ENCODE results near the gene ATP8B1.

DNA sequence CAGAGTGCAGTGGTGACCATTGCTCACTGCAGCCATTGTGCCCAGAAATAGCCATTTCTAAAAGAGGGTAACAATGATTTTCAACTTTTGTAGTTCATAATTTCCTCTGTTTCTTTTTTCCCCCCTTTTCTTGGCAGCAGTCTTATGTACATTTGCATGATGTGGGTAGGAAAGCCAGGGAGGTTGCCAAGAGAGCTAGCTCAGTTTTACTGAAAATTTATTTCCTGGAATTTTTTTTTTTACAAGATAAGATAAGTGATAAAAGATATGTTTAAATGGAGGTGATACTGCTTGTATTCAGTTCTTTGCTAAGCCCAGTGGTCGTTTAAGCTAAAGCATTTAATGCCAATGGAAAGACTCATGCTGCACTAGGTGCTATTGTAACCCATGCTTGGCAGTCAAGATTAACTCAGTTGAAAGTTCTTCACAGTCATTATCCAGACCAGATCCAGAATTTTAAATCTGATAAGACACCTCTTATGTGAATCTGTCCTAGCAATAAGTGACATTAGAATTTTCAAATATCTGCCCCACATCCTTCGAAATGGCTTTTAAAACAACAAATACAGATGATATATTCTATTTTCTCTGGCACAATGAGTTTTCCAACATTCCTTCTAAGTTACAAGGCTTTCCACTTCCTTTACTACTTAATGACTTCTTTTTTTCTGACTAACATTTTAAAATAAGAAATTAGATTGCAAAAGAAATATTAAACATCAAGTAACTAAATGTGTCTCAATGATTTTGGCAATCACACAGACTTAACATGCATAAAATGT, 4.4 kb upstream of the ATP8B1 start:
- TF ChIP-seq TOX (CRISPR knock-in tag; IDR thresholded peaks at IDR 0.05; ENCODE audit: borderline replicate concordance) = no peak
- no peak for TF ChIP-seq CSRNP3 (CRISPR knock-in tag; IDR thresholded peaks at IDR 0.05)
- TF ChIP-seq RARB (CRISPR knock-in tag; IDR thresholded peaks at IDR 0.05) = no peak
- no peak for TF ChIP-seq ZFP3 (CRISPR knock-in tag; IDR thresholded peaks at IDR 0.05)
- no peak for TF ChIP-seq ZNF565 (CRISPR knock-in tag; conservative IDR thresholded peaks at IDR 0.05; ENCODE audit: low read depth)
- peak; percentile 94 for TF ChIP-seq ISL1 (CRISPR knock-in tag; IDR thresholded peaks at IDR 0.05)
- no peak for TF ChIP-seq OSR1 (CRISPR knock-in tag; IDR thresholded peaks at IDR 0.05)
- no peak for TF ChIP-seq ZFP30 (CRISPR knock-in tag; IDR thresholded peaks at IDR 0.05)
- TF ChIP-seq, protein P1, sequence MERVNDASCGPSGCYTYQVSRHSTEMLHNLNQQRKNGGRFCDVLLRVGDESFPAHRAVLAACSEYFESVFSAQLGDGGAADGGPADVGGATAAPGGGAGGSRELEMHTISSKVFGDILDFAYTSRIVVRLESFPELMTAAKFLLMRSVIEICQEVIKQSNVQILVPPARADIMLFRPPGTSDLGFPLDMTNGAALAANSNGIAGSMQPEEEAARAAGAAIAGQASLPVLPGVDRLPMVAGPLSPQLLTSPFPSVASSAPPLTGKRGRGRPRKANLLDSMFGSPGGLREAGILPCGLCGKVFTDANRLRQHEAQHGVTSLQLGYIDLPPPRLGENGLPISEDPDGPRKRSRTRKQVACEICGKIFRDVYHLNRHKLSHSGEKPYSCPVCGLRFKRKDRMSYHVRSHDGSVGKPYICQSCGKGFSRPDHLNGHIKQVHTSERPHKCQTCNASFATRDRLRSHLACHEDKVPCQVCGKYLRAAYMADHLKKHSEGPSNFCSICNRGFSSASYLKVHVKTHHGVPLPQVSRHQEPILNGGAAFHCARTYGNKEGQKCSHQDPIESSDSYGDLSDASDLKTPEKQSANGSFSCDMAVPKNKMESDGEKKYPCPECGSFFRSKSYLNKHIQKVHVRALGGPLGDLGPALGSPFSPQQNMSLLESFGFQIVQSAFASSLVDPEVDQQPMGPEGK (CRISPR knock-in tag; IDR thresholded peaks at IDR 0.05; ENCODE audit: borderline replicate concordance) = no peak
- TF ChIP-seq SNAI2 (CRISPR knock-in tag; IDR thresholded peaks at IDR 0.05) = no peak
- TF ChIP-seq CREB5 (CRISPR knock-in tag; IDR thresholded peaks at IDR 0.05; ENCODE audit: low read depth) = no peak

All from SK-N-SH treated with all-trans-retinoic acid at 6 μM for 48 hours (cell line).